Inflammatory macrophage treated with lipopolysaccharide for 1 hour (primary cell): ENCODE data around the gene PLEKHA7.
"Not testable (repeated sequence)": the region's sequence is repeated elsewhere in the genome, so short reads cannot be mapped to it uniquely, and the experiment has no call there.

ENCODE experiments used
- DNase-seq, 2 donors: peaks; one replicate each; pipeline ENCODE4 v3.0.0-alpha.2; 2020 to 2022

PLEKHA7 gene, protein sequence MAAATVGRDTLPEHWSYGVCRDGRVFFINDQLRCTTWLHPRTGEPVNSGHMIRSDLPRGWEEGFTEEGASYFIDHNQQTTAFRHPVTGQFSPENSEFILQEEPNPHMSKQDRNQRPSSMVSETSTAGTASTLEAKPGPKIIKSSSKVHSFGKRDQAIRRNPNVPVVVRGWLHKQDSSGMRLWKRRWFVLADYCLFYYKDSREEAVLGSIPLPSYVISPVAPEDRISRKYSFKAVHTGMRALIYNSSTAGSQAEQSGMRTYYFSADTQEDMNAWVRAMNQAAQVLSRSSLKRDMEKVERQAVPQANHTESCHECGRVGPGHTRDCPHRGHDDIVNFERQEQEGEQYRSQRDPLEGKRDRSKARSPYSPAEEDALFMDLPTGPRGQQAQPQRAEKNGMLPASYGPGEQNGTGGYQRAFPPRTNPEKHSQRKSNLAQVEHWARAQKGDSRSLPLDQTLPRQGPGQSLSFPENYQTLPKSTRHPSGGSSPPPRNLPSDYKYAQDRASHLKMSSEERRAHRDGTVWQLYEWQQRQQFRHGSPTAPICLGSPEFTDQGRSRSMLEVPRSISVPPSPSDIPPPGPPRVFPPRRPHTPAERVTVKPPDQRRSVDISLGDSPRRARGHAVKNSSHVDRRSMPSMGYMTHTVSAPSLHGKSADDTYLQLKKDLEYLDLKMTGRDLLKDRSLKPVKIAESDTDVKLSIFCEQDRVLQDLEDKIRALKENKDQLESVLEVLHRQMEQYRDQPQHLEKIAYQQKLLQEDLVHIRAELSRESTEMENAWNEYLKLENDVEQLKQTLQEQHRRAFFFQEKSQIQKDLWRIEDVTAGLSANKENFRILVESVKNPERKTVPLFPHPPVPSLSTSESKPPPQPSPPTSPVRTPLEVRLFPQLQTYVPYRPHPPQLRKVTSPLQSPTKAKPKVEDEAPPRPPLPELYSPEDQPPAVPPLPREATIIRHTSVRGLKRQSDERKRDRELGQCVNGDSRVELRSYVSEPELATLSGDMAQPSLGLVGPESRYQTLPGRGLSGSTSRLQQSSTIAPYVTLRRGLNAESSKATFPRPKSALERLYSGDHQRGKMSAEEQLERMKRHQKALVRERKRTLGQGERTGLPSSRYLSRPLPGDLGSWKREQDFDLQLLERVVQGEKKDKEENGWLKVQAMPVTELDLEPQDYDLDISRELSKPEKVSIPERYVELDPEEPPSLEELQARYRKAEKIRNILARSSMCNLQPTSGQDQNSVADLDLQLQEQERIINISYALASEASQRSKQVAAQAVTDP

DNA sequence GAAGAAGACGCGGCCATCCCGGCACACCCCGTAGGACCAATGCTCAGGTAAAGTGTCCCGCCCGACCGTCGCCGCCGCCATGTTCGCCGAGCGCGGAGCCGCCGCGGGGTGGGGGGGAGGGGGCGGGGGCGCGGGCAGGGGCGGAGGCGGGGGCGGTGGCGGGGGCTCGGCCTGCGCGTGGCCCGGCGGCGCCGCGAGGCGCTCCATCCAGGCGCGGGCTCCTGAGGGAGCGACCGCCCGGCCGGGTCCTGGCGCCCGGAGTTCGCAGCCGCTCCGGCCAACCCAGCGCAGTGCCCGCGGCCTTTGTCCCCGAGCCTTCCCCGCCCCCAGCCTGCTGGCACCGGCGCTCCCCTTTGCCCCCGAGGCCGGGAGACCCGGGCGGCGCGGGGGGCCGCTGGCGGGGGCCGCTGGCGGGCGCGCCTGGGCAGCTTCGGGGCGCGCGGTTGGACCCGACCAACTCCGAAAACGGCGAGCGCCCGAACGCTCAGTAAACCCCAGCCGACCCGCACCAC, at the start of gene PLEKHA7:
TSS of gene PLEKHA7 (minus strand) at position 94 of the 512 bp plus-strand sequence. CDS start at position 81, 13 bp downstream.
- no peak for DNase-seq

DNA sequence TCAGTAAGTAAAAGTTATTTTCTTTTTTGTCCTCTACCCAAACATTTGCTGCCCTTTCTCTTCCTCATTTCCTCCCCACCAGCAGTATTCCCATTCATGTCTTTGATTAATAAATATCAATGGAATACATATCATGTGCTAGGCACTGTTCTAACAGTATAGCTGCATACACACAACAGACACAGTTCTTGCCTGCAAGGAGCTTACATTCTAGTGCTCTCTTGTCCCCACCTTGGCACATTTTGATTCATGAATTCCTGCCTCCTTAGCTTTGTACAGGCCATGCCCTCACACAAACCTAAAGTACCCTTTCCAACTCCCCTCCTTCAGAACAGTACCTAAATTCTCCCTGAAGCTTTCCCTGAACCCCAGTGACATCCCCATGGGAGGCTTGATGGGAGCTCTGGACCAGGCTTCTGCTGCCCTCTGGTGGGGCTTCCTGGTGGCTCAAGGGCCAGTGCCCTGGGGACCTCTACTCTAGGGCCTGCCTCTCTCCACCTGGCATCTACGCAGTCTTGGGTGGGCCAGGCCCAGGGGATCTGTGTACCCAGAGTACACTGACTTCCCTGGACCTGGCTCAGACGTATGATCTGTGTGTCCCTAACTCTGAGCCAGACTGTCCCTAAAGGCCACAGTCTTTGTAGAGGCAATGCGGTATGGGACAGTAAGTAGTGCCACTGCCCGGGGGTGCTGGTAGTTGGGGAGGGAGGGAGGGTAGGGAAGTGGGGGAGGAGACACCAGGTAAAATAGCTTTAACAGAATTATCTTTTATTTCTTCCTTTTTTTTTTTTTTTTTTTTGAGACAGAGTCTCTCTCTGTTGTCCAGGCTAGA, 49.2 kb upstream of the PLEKHA7 start:
- DNase-seq: peak; percentile 13 to 58

DNA sequence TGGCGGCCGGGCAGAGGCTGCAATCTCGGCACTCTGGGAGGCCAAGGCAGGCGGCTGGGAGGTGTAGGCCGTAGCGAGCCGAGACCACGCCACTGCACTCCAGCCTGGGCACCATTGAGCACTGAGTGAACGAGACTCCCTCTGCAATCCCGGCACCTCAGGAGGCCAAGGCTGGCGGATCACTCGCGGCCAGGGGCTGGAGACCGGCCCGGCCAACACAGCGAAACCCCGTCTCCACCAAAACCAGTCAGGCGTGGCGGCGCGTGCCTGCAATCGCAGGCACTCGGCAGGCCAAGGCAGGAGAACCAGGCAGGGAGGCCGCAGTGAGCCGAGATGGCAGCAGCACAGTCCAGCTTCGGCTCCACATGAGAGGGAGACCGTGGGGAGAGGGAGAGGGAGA, 36.9 kb upstream of the PLEKHA7 start:
- DNase-seq: not testable (repeated sequence)

DNA sequence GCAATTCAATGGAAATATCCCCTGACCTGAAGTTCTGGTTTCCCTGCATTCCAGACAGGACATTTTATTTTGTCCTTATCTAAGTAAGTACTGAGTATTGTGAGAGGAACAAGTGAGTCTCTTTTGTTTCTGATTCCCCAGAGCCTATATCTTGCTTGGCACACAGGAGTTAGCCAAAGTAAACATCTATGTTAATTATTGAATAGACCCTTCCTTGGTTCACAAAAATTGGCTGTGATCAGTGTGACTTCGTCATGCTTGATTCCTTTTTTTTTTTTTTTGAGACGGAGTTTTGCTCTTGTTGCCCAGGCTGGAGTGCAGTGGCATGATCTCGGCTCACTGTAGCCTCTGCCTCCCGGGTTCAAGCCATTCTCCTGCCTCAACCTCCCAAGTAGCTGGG, 34.3 kb upstream of the PLEKHA7 start:
- DNase-seq: not testable (repeated sequence)

DNA sequence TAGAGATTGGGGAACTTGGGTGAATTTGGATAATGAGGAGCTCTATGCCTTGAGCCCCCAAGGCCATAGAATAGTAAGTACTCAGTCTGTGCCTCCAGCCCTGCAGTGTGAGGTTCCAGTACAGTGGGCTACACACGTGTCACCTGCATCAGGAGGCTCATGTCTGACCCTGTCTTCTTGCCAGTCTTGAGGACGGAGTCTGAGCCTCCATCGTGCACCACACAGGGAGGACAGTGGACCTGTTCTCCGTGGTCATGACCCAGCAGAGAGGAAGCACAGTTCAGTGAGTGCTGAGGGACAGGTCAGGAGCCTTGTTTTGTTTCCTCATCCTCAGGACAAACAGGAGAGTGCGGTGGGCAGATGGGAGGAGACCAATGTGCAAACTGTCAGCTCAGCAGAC, 32.5 kb upstream of the PLEKHA7 start:
- no peak for DNase-seq

DNA sequence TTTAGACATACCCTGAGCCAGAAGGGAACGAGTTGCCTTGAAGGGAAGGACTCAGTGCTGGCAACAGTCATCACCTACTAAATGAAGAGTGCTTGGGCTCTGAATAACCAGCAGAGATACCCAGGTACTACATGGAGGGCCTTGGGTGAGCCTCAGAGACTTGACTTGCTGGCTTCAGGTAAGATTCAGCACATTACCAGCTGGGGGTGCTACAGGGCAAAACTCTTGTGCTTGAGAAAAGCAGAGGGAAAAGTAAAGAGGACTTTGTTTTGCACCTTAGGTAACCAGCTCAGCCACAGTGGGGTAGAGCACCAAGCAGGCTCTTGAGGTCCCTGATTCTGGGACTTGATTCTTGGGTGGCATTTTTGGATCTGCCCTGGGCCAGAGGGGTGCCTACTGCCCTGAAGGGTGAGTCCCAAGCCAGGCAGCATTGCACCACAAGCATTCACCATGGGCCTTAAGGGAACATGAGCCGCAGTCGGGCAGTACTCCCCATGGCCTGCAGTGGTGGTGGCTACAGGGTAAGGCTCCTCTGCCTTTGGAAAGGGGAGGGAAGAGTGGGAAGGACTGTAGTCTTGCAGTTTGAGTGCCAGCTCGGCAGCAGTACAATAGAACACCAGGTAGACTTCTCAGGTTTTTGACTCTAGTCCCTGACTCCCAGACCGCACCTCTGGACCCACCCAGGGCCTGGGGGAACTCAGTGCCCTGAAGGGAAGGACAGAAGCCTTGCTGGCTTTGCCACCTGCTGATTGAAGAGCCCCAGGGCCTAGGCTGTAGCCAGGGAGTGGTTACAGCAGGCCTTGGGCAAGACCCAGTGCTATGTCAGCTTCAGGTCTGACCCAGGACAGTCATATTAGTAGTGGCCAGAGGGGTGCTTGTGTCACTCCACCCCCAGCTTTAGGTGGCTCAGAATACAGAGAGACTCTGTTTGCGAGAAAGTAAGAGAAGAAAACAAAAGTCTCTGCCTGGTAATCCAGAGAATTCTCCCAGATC, 22.7 kb upstream of the PLEKHA7 start:
- DNase-seq: no peak

DNA sequence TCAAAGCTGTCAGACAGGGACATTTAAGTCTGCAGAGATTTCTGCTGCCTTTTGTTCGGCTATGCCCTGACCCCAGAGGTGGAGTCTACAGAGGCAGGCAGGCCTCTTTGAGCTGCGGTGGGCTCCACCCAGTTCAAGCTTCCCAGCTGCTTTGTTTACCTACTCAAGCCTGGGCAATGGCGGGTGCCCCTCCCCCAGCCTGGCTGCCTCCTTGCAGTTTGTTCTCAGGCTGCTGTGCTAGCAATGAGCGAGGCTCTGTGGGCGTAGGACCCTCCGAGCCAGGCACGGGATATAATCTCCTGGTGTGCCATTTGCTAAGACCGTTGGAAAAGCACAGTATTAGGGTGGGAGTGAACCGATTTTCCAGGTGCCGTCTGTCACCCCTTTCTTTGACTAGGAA, 19.8 kb upstream of the PLEKHA7 start:
- DNase-seq: not testable (repeated sequence)

DNA sequence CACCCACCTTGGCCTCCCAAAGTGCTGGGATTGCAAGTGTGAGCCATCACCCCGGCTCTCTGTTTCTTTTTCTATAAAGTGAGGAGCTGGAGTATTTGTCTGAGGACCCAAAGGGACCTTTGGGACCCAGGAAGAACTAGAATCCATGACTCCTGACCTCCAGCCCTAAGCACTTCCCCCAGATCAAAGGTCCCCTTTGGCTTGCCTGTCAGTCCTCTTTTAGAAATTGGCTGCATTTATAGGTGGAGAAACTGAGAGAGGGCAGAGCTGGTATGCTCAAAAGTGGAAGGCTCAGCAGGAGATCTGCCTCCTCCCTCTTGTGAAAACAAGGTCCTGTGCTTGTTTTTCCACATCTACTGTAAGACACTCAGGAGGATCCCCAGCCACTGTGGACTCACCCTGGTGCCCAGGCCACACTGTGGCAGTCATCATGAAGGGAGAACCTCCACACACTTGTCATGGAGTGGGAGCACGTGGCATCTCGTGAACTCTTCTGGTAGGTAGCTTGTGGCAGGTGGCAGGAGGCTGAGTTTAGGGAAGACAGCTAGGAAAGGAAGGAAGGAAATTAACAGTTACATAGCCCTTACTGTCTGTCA, 12.4 kb upstream of the PLEKHA7 start:
- DNase-seq: no peak

DNA sequence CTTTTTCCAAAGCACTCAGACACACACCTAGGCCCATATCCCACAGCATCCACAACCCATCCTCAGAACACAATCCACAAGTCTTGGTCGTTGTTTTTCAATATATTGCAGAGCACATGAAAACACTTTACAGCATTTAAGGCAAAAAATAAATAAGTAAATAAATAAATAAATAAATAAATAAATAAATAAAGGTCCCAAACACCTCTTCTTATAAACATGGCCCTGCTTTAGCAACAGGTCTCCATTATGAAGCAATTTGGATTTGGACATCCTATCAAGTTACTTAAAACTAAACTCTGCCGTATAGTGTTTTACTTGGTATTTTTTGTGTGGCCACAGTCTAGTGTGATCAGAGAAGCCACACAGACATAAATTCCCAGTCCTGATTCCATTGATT, 10.7 kb upstream of the PLEKHA7 start:
- DNase-seq: no peak

DNA sequence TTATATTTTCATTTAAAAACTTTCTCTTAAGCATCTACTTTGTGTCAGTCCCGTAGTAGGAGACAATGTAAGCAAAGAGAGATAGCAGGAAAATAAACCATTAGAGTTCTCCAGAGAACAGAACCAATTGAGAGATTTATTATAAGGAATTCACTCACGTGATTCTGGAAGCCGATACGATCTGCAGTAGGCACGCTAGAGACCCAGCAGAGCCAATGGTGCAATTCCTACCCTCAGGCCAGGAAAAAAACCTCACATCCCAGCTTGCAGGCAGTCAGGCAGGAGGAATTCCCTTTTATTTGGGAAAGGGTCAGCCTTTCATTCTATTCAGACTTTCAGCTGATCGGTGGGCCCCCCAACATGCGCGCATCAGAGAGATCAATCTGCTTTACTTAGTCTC, 7.3 kb upstream of the PLEKHA7 start:
- no peak for DNase-seq

DNA sequence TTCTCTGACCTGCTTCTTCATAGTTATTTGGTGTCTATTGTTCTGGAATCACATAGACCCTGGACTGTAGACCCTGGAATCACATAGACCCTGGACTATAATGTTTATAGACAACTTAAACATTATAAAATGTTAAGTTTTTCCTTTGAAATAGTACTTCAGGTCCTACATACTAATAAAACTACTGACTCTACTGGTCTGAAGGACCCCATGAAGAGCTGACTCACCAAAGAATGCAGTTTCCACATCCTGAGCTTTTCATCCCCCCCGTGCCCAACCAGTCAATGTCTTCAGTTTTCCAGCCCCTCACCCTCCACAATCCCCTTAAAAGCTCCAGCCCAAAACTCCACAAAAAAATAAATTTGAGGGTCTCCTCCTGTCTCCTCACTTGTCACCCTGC, 6.6 kb upstream of the PLEKHA7 start:
- no peak for DNase-seq

DNA sequence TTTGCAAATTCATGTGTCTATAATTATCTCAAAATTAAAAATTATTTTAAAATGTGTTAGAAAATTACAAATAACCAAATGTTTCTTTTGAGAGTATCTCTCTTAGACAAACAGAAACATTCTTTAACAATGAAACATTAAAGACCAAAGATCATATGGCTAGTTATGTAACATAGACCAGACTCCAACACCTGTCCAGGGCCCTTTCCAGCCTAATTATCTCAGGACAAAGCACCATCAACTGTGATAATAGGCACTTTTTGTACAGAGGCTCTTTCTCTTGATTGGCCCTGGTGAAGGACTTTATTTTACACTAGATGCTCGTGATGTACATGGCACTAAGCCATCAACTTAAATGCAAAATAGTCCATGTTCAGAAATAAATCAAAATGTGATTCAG, 5.0 kb upstream of the PLEKHA7 start:
- no peak for DNase-seq

DNA sequence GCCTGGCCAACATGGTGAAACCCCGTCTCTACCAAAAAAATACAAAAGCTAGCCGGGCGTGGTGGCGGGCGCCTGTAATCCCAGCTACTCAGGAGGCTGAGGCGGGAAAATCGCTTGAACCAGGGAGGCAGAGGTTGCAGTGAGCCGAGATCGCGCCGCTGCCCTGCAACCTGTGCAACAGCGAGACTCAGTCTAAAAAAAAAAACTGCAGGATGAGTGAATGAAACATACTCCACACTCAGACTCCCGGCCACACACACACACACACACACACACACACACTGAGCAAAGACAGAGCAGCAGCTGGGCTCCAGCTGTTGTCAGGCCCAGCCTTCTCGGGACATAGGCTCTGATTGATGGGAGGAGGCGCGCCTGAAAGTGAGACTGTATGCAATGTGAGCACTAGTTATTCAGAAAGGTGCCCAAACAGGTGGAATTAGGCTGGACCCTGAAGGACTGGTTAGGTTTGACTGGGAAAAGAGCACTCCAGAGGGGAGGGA, 1.5 kb upstream of the PLEKHA7 start:
- no peak for DNase-seq

DNA sequence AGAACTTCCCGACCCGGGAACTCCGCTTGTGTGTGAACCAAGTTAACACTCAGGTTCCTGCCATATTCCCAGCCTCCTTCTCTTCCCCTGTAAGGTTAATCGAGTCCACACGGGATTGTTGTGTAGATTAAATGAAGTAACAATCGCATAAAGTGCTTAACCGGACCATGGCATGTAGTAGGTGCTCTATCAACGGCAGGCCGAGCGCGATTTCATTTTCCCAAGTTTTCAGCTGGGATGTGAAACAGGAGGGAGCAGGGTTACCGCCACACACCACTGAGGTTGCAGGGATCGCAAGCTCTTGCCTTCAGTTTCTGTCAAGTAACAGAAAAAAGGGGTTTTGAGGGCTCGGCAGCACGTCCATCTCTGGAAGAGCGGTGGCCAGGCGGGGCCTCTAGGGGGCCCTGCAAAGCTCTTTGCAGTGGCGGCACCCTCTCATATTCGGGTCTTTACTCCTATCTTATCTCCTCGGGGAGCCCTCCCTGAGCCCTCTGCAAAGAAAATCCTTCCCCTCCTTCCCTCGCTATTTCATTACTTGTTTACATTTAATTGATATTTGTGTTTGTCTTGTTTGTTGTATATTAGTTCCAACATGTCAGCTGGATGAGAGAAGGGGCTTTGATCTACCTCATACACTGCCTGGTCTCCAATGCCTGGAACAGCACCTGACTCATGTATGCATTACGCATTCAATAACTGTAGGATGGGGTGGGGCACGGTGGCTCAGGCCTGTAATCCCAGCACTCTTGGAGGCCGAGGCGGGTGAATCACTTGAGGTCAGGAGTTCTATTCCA, 816 bp upstream of the PLEKHA7 start:
- DNase-seq: peak in 1 of 2 donors; percentile 8

DNA sequence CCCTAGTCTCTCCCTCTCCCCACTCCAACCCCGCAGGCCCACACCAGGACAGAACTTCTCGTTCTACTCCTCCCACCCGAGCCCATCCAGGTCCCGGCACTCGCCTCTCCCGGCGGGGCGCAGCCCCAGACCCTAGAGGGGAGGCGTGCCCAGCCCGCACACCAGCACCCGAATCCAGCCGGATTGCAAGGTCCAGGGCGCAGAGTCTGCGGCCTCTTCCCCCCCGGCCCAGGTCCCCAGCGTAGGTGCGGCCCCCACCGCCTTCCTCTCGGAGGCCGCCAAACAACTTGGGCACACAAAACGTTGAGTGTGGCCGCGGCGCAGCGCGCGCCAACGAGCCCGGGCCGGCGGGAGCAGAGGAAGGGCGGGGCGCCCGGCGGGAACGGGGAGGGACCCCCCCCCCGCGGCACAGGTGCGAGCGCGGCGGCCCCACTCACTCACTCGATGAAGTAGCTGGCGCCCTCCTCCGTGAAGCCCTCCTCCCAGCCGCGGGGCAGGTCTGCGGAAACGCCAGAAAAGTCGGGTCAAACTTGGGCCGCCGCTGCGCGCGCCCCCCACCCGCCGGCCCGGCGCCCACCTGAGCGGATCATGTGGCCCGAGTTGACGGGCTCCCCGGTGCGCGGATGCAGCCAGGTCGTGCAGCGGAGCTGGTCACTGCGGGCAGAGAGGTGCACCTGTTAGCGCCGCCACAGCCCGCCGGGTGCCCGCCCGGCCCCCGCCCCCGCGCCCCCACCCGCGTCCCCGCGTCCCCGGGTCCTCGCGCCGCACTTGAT, 480 bp downstream of the PLEKHA7 start:
- no peak for DNase-seq

DNA sequence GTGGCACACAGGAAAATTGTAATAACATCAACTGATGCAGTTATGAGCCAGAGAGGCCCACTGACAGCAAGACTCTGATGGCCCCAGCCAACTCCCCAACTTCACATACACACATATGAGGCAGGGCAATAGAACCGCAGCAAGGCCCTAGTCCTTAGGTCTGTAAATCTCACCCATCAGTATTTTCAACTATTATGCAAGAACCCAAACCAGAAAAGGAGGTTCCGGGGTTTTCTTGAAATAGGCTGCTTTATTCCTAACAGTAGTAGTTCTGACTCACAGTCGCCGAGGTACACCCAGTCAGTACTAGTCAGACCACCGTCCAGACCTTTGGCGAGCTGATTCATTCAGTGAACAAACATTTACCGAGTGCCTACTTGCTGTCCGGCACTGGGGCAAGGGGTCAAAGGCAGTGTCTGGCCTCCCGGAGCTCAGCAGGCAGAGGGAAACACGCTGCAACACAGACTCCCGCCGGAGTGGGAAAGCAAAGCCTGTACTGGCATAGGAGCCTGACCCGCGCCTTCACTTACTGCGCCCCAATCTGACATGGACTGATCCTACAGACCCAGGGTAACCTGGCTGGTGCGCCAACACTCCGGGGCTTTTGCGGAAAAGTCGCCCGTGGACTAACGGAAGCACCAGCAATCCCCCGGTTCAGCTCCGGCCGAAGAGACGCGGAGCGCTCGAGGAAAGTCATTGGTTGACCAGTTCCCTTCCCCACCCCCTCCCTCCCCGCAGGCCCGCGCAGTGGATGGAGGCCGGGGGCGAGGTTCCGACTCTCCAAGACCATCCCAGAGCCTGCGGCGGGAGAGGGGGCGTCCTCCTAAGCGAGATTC, 1.3 kb downstream of the PLEKHA7 start:
- no peak for DNase-seq

DNA sequence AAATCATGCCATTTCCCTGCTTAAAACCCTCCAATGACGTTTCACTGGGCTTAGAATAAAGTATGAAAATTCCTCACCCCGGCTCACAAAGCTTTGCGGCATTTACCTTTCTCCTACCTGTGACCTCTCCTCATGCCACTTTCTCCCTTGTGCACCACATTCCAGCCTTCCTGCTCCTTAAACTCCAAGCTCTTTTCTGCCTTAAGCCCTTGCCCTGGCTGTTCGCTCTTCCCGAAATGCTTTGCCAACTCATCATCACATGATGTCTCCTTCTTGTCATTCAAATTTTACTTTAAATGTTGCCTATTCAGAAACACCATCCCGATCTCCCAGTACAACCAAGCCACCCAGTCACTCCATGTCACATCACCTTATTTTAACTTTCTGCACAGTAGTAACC, 2.0 kb downstream of the PLEKHA7 start:
- DNase-seq: no peak
